H1 (cell line): Measurements from ENCODE around the gene MORN5. TPM values are rescaled to one million over a fixed set of nuclear protein-coding genes. Genes with fewer than 3 reads are reported as not detected.

ENCODE experiments used
- CTCF ChIA-PET: fragments of 300-600 bp; sonication (Branson Sonifier 250); formaldehyde crosslinking; loops from one replicate; lab custom pipeline; 2021; ENCODE audit not compliant: partially characterized antibody; lab: Charles Lee
- POLR2A ChIA-PET: fragments of 300-600 bp; sonication (Branson Sonifier 250); formaldehyde crosslinking; loops from one replicate; lab custom pipeline; 2021; ENCODE audit warnings: inconsistent platforms; ENCODE audit not compliant: partially characterized antibody; lab: Charles Lee
- DNase-seq, 2 experiments: peaks; one replicate each; pipeline versions ENCODE4 v3.0.0 to v3.0.0-alpha.2; 2010 to 2022; ENCODE audit warnings: low spot score in 2 of 2, low read depth in 1 of 2, mixed read lengths in 1 of 2
- FAIRE-seq: peaks from 2 replicates; lab custom pipeline; 2011; peaks lifted over from hg19 to GRCh38; lab: Jason Lieb, UNC
- H2AFZ ChIP-seq: 2 replicates; pipeline ENCODE4 v1.8.1; 2012; ENCODE audit warnings: low read length, inconsistent platforms
- H2AK5ac ChIP-seq: 2 replicates; pipeline ENCODE4 v1.6.1; 2013; ENCODE audit warnings: low read depth, low read length
- H2BK120ac ChIP-seq: replicated peaks from 2 replicates; pipeline ENCODE3; 2013; ENCODE audit warnings: low read depth, low read length, inconsistent platforms
- H2BK12ac ChIP-seq: 2 replicates; pipeline ENCODE4 v1.6.1; 2013; ENCODE audit warnings: low read depth, low read length
- H2BK15ac ChIP-seq: 2 replicates; pipeline ENCODE4 v1.6.1; 2013; ENCODE audit warnings: low read length
- H2BK20ac ChIP-seq: 2 replicates; pipeline ENCODE4 v1.6.1; 2013; ENCODE audit warnings: low read length
- H2BK5ac ChIP-seq: 2 replicates; pipeline ENCODE4 v1.6.1; 2013; ENCODE audit warnings: low read depth, low read length
- H3K14ac ChIP-seq: 2 replicates; pipeline ENCODE4 v1.6.1; 2013; ENCODE audit warnings: inconsistent platforms; ENCODE audit not compliant: insufficient read length
- H3K18ac ChIP-seq: 2 replicates; pipeline ENCODE4 v1.6.1; 2013; ENCODE audit warnings: low read length; ENCODE audit errors: extremely low read depth
- H3K23ac ChIP-seq: 2 replicates; pipeline ENCODE4 v1.6.1; 2013; ENCODE audit warnings: inconsistent platforms; ENCODE audit not compliant: insufficient read length
- H3K23me2 ChIP-seq: 2 replicates; pipeline ENCODE4 v1.6.1; 2013; ENCODE audit warnings: low read depth, low read length
- H3K27ac ChIP-seq: 2 replicates; pipeline ENCODE4 v1.6.1; 2011; ENCODE audit warnings: low read depth, low read length, inconsistent platforms
- H3K27me3 ChIP-seq, 4 experiments: replicated peaks in 1 of 4; 1 replicate in 1 of 4; 2 replicates in 3 of 4; pipeline versions ENCODE4 v1.6.1 to v1.8.1; 2011 to 2013; ENCODE audit warnings: low read length in 3 of 4, mild to moderate bottlenecking in 3 of 4, inconsistent platforms in 2 of 4, mixed read lengths in 2 of 4, moderate library complexity in 1 of 4; ENCODE audit not compliant: control insufficient read depth in 3 of 4, insufficient read depth in 3 of 4; ENCODE audit errors: extremely low read depth in 1 of 4
- H3K36me3 ChIP-seq, 4 experiments: 2 replicates each; pipeline versions ENCODE4 v1.6.1 to v1.8.1; 2011 to 2013; ENCODE audit warnings: mild to moderate bottlenecking in 4 of 4, low read length in 3 of 4, moderate library complexity in 2 of 4, control low read depth in 1 of 4, inconsistent platforms in 1 of 4; ENCODE audit not compliant: insufficient read depth in 4 of 4, control insufficient read depth in 2 of 4
- H3K4ac ChIP-seq: replicated peaks from 2 replicates; pipeline ENCODE3; 2013; ENCODE audit warnings: low read length, low read depth, mixed read lengths, inconsistent platforms; ENCODE audit not compliant: insufficient read length
- H3K4me1 ChIP-seq, 4 experiments: replicated peaks in 1 of 4; 1 replicate in 1 of 4; 2 replicates in 3 of 4; pipeline versions ENCODE4 v1.6.1 to v1.8.1; 2011 to 2013; ENCODE audit warnings: low read length in 3 of 4, inconsistent platforms in 2 of 4, mixed read lengths in 1 of 4; ENCODE audit not compliant: insufficient read depth in 4 of 4, control insufficient read depth in 3 of 4
- H3K4me2 ChIP-seq, 2 experiments: 2 replicates each; pipeline versions ENCODE4 v1.6.1 to v1.8.1; 2011 to 2013; ENCODE audit warnings: low read depth in 2 of 2, low read length in 2 of 2, control low read depth in 1 of 2, inconsistent platforms in 1 of 2, mild to moderate bottlenecking in 1 of 2; ENCODE audit not compliant: insufficient read depth in 1 of 2
- H3K4me3 ChIP-seq, 4 experiments: fragments of 200-600, 300-600 bp in 1 of 4; sonication (generic), shearing (Covaris generic), sonication (Bioruptor Twin) in 1 of 4; 2 replicates each; pipeline versions ENCODE4 v1.5.1 to v1.8.1; 2011 to 2016; ENCODE audit warnings: low read length in 4 of 4, low read depth in 3 of 4, control low read depth in 2 of 4, inconsistent platforms in 2 of 4, mild to moderate bottlenecking in 2 of 4, mixed read lengths in 1 of 4, moderate library complexity in 1 of 4; ENCODE audit not compliant: insufficient read depth in 2 of 4; ENCODE audit errors: extremely low read depth in 1 of 4
- H3K56ac ChIP-seq: replicated peaks from 2 replicates; pipeline ENCODE3; 2013; ENCODE audit warnings: low read depth, mild to moderate bottlenecking, mixed read lengths, low read length, inconsistent platforms; ENCODE audit not compliant: insufficient read length
- H3K79me1 ChIP-seq: 2 replicates; pipeline ENCODE4 v1.6.1; 2013; ENCODE audit warnings: low read depth, low read length, control low read depth
- H3K79me2 ChIP-seq, 2 experiments: 2 replicates each; pipeline versions ENCODE4 v1.6.1 to v1.8.1; 2012 to 2013; ENCODE audit warnings: low read length in 2 of 2, mild to moderate bottlenecking in 2 of 2, inconsistent platforms in 1 of 2; ENCODE audit not compliant: insufficient read depth in 2 of 2, control insufficient read depth in 1 of 2
- H3K9ac ChIP-seq, 4 experiments: replicated peaks in 1 of 4; 1 replicate in 1 of 4; 2 replicates in 3 of 4; pipeline versions ENCODE4 v1.6.1 to v1.8.1; 2011 to 2013; ENCODE audit warnings: low read depth in 3 of 4, low read length in 3 of 4, control low read depth in 2 of 4, mild to moderate bottlenecking in 2 of 4, moderate library complexity in 2 of 4, inconsistent platforms in 1 of 4; ENCODE audit errors: extremely low read depth in 1 of 4
- H3K9me3 ChIP-seq, 2 experiments: 2 replicates each; pipeline versions ENCODE4 v1.6.1 to v1.8.1; 2012 to 2013; ENCODE audit warnings: mild to moderate bottlenecking in 2 of 2, moderate library complexity in 2 of 2, control low read depth in 1 of 2, inconsistent platforms in 1 of 2, low read depth in 1 of 2, low read length in 1 of 2, mixed read lengths in 1 of 2; ENCODE audit not compliant: insufficient read depth in 2 of 2
- H4K20me1 ChIP-seq, 2 experiments: replicated peaks in 1 of 2; 2 replicates each; pipeline versions ENCODE3 to v1.8.1; 2011 to 2013; ENCODE audit warnings: inconsistent platforms in 2 of 2, low read length in 2 of 2, mild to moderate bottlenecking in 1 of 2; ENCODE audit not compliant: insufficient read depth in 2 of 2, control insufficient read depth in 1 of 2
- H4K5ac ChIP-seq: 2 replicates; pipeline ENCODE4 v1.6.1; 2013; ENCODE audit warnings: low read length, low read depth, mixed read lengths, inconsistent platforms; ENCODE audit not compliant: insufficient read length
- H4K8ac ChIP-seq: 2 replicates; pipeline ENCODE4 v1.8.0; 2013; ENCODE audit warnings: mild to moderate bottlenecking, moderate library complexity, low read length, inconsistent platforms; ENCODE audit not compliant: insufficient read depth; ENCODE audit errors: extremely low read depth
- H4K91ac ChIP-seq: replicated peaks from 2 replicates; pipeline ENCODE3; 2013; ENCODE audit warnings: low read length, mixed read lengths, inconsistent platforms; ENCODE audit not compliant: insufficient read length
- CBX8 ChIP-seq: fragments of 300-800, 300-1000 bp; sonication (generic); IDR thresholded peaks from 2 replicates; pipeline ENCODE4 v1.7.1; 2016; ENCODE audit warnings: low read depth, low read length, borderline replicate concordance
- CREB1 ChIP-seq: IDR thresholded peaks from 2 replicates; pipeline ENCODE4 v1.6.1; 2012; ENCODE audit warnings: inconsistent platforms
- CTCF ChIP-seq, 3 experiments: IDR thresholded peaks; 1 replicate in 2 of 3; 2 replicates in 1 of 3; pipeline versions ENCODE4 v1.5.1 to v1.6.1; 2011; ENCODE audit warnings: low read length in 3 of 3, mild to moderate bottlenecking in 3 of 3, inconsistent platforms in 2 of 3, low read depth in 1 of 3, moderate library complexity in 1 of 3; ENCODE audit not compliant: insufficient read depth in 1 of 3; ENCODE audit errors: control extremely low read depth in 1 of 3
- MAX ChIP-seq: IDR thresholded peaks from 2 replicates; pipeline ENCODE4 v1.6.1; 2012; ENCODE audit warnings: inconsistent platforms
- RAD21 ChIP-seq, 2 experiments: IDR thresholded peaks in 1 of 2; conservative IDR thresholded peaks in 1 of 2; 2 replicates each; pipeline ENCODE4 v1.6.1; 2011; ENCODE audit warnings: low read depth in 2 of 2, low read length in 2 of 2, improper control_type of control experiment in 1 of 2, inconsistent platforms in 1 of 2, mild to moderate bottlenecking in 1 of 2, moderate library complexity in 1 of 2
- RFX5 ChIP-seq: IDR thresholded peaks from 2 replicates; pipeline ENCODE4 v1.6.1; 2011; ENCODE audit warnings: low read depth, low read length, improper control_type of control experiment, borderline replicate concordance
- SAP30 ChIP-seq: fragments of 300-600 bp; sonication (generic); IDR thresholded peaks from 2 replicates; pipeline ENCODE4 v1.7.1; 2012; ENCODE audit warnings: low read length, moderate library complexity, mild to moderate bottlenecking, inconsistent platforms; ENCODE audit not compliant: insufficient read depth, insufficient replicate concordance
- SIRT6 ChIP-seq: IDR thresholded peaks from one replicate; pipeline ENCODE4 v1.7.1; 2012; ENCODE audit warnings: low read length, inconsistent platforms
- SP1 ChIP-seq: IDR thresholded peaks from 2 replicates; pipeline ENCODE4 v1.6.1; 2011; ENCODE audit warnings: low read depth, low read length
- TBP ChIP-seq: IDR thresholded peaks from 2 replicates; pipeline ENCODE4 v1.6.1; 2011; ENCODE audit warnings: low read depth, low read length, improper control_type of control experiment
- WGBS, 2 experiments: shearing (Covaris generic) in 1 of 2; methylation state at CpG; one replicate each; pipeline versions ENCODE4 v1.1.6 to v1.1.7; 2013 to 2015; ENCODE audit warnings: low lambda C conversion rate in 2 of 2, mixed read lengths in 2 of 2, inconsistent platforms in 1 of 2, low coverage in 1 of 2, missing lambda C conversion rate in 1 of 2; ENCODE audit not compliant: insufficient replicate concordance in 2 of 2, insufficient coverage in 1 of 2, insufficient read length in 1 of 2; ENCODE audit errors: extremely low coverage in 1 of 2, missing lambda C conversion rate in 1 of 2; 5-methylcytosine and 5-hydroxymethylcytosine counted together
- polyA plus RNA-seq, 7 experiments: library from polyadenylated mRNA; depleted of rRNA in 3 of 7; stranded (reverse) in 5 of 7; unstranded in 2 of 7; fragments of >200 nt in 5 of 7; fragments of 200-250 nt in 2 of 7; gene quantifications; 1 replicate in 5 of 7; 2 replicates in 1 of 7; 4 replicates in 1 of 7; pipeline versions ENCODE4 v1.2.1 to v1.2.3, GENCODE V29; 2011 to 2013; ENCODE audit warnings: missing spikeins in 2 of 7, mixed read lengths in 2 of 7
- total RNA-seq: library from RNA; stranded (reverse); fragmentation: NEBNext Ultra II Directional; extraction: Animal tissue kit (Norgen Biotek cat#: 25700); gene quantifications from 2 replicates; pipeline ENCODE4 v1.2.1, GENCODE V29; 2021

Gene MORN5
- total and polyA plus RNA-seq, 2 of the 8 experiments (the other 6 are each of a cell fraction or from before 2014, with no cell fraction given) = not detected

- Histone ChIP-seq H2BK5ac (no peak overlapping the region), H2AK5ac (no peak overlapping the region), H3K56ac (no peak overlapping the region), H3K4me3 (no peak overlapping the region), H4K8ac (peak overlapping the region; percentile 73; the same call in 1 of the 2 replicates), H2BK15ac (no peak overlapping the region; the same call in 1 of the 2 replicates), H2BK20ac (no peak overlapping the region), H3K4me2 (no peak overlapping the region; a peak in 1 of 4 replicates), H3K36me3 (no peaks in the 10 kb centered on the region), H3K14ac (no peak overlapping the region), H2BK120ac (no peak overlapping the region), H3K9me3 (no peaks in the 10 kb centered on the region), H3K79me2 (no peaks in the 10 kb centered on the region), H2BK12ac (0 out of 2 replicates have a peak overlapping the region, but pooled peaks have one; percentile 35), H3K79me1 (no peaks in the 10 kb centered on the region), H3K23ac (no peak overlapping the region), H2AFZ (no peak overlapping the region), H3K27me3 (no peaks in the 10 kb centered on the region; a peak in 1 of 7 replicates), H4K91ac (no peak overlapping the region), H4K5ac (no peak overlapping the region), H3K4me1 (peaks cover 0 to 11% (median 6%) of the 10 kb centered on the region in 4 experiments; a peak in 6 of 7 replicates), H4K20me1 (no peaks in the 10 kb centered on the region), H3K4ac (no peak overlapping the region), H3K23me2 (no peaks in the 10 kb centered on the region), H3K9ac (no peak overlapping the region), H3K18ac (0 out of 2 replicates have a peak overlapping the region, but pooled peaks have one; percentile 53), H3K27ac (no peak overlapping the region)
- CTCF ChIA-PET = interaction anchor here (1.0 to 1.9 kb wide), 7 partner anchors 11 to 146 kb away, joined by 3 to 5 read pairs (median 4); partner anchors contain the start of genes MORN5 and NDUFA8
- DNase-seq (no peak), FAIRE-seq (no peak)
- WGBS, 2 experiments = 97% methylated on average over 9 of the region's 12 CpGs; no CpG with 5 or more reads in 1 of the 2 experiments
- POLR2A ChIA-PET = interaction anchor here (1.7 kb wide), 1 partner anchor 12 kb away, joined by 3 read pairs; no protein-coding TSS in a partner anchor
- TF ChIP-seq CREB1 (no peak), CTCF (IDR thresholded peaks at IDR 0.05; ENCODE audit: control extremely low read depth in 1 of 3, insufficient read depth in 1 of 3, low read depth in 1 of 3, low read length in 3 of 3) (no peak), MAX (no peak), CBX8 (no peak), SIRT6 (no peak), SAP30 (no peak), SP1 (no peak), RFX5 (no peak), RAD21 (IDR thresholded peaks at IDR 0.05 in 1 of 2, conservative IDR thresholded peaks at IDR 0.05 in 1 of 2; ENCODE audit: low read depth in 2 of 2, low read length in 2 of 2) (no peak), TBP (no peak)
These were observed 44.8 kb downstream of the MORN5 start for GRCh38 chr9:122204491-122204890.
